PC-9 (cell line): ENCODE measurements around the gene CYP2F1. TPM values are rescaled to one million over a fixed set of nuclear protein-coding genes. Genes with fewer than 3 reads are reported as not detected.

ENCODE experiments used
- BruUV-seq: library from RNA; stranded (reverse); fragments of 400-500 nt; replicated peaks from 2 replicates; lab custom pipeline; 2021; lab: Mats Ljungman, UMichigan
- CTCF ChIA-PET: fragments of 300-600 bp; sonication (Branson Sonifier 250); formaldehyde crosslinking; loops from one replicate; lab custom pipeline; 2022; ENCODE audit warnings: antibody characterized with exemption; lab: Charles Lee
- POLR2A ChIA-PET: fragments of 300-600 bp; sonication (Branson Sonifier 250); formaldehyde crosslinking; loops from one replicate; lab custom pipeline; 2022; ENCODE audit warnings: antibody characterized with exemption; ENCODE audit not compliant: unreplicated experiment; lab: Charles Lee
- DNase-seq, 2 experiments: peaks; one replicate each; pipeline versions ENCODE4 v3.0.0 to v3.0.0-alpha.2; 2015 to 2022; ENCODE audit warnings: mixed read lengths in 1 of 2
- H2AFZ ChIP-seq: fragments of 200-600 bp; sonication (generic); 2 replicates; pipeline ENCODE4 v1.8.1; 2017; ENCODE audit warnings: antibody characterized with exemption
- H3F3A ChIP-seq: fragments of 200-600 bp; sonication (generic); 2 replicates; pipeline ENCODE4 v1.8.1; 2017; ENCODE audit warnings: antibody characterized with exemption, mild to moderate bottlenecking, low read depth; ENCODE audit not compliant: insufficient read depth
- H3K27ac ChIP-seq: fragments of 200-600 bp; sonication (generic); 2 replicates; pipeline ENCODE4 v1.6.1; 2016; ENCODE audit warnings: mixed run types
- H3K27me3 ChIP-seq: fragments of 200-600 bp; sonication (generic); 2 replicates; pipeline ENCODE4 v1.6.1; 2016; ENCODE audit warnings: low read depth, mixed run types; ENCODE audit not compliant: insufficient read depth
- H3K36me3 ChIP-seq: fragments of 200-600 bp; sonication (generic); 2 replicates; pipeline ENCODE4 v1.6.1; 2016; ENCODE audit warnings: low read depth, mixed run types
- H3K4me1 ChIP-seq: fragments of 200-600 bp; sonication (generic); replicated peaks from 2 replicates; pipeline ENCODE4 v1.6.1; 2016; ENCODE audit warnings: mixed run types; ENCODE audit not compliant: insufficient read depth
- H3K4me2 ChIP-seq: fragments of 200-600 bp; sonication (generic); 2 replicates; pipeline ENCODE4 v1.6.1; 2017; ENCODE audit warnings: mixed run types
- H3K4me3 ChIP-seq: fragments of 200-600 bp; sonication (generic); 2 replicates; pipeline ENCODE4 v1.6.1; 2016; ENCODE audit warnings: mixed run types
- H3K79me2 ChIP-seq: fragments of 200-600 bp; sonication (generic); 2 replicates; pipeline ENCODE4 v1.6.1; 2017; ENCODE audit warnings: low read depth, mixed run types
- H3K9me2 ChIP-seq: fragments of 200-600 bp; sonication (generic); 2 replicates; pipeline ENCODE4 v1.8.1; 2017; ENCODE audit warnings: mild to moderate bottlenecking; ENCODE audit not compliant: insufficient read depth
- H3K9me3 ChIP-seq: fragments of 200-600 bp; sonication (generic); 2 replicates; pipeline ENCODE4 v1.8.1; 2016; ENCODE audit warnings: low read depth; ENCODE audit not compliant: insufficient read depth
- H4K20me1 ChIP-seq: fragments of 200-600 bp; sonication (generic); 2 replicates; pipeline ENCODE4 v1.8.1; 2017; ENCODE audit not compliant: insufficient read depth
- EZH2 ChIP-seq: fragments of 200-600 bp; sonication (generic); IDR thresholded peaks from 2 replicates; pipeline ENCODE4 v1.8.0; 2017; ENCODE audit warnings: antibody characterized with exemption, low read depth
- intact Hi-C: fragments of 100-400 bp; cut with micrococcal nuclease; formaldehyde crosslinking; loops from one replicate; pipeline ENCODE4 v1.10.0; 2022; ENCODE audit not compliant: unreplicated experiment
- total RNA-seq: library from RNA; stranded (reverse); gene quantifications from 2 replicates; pipeline ENCODE4 v1.2.3, GENCODE V29; 2021
- TF ChIP-seq, protein P1 (sequence below): fragments of 200-600 bp; sonication (generic); conservative IDR thresholded peaks from 2 replicates; pipeline ENCODE4 v1.6.1; 2017; ENCODE audit warnings: mixed run types, antibody characterized with exemption, mild to moderate bottlenecking, moderate library complexity

Gene CYP2F1
- total RNA-seq, 1 experiment from 2014 or later: not detected

DNA sequence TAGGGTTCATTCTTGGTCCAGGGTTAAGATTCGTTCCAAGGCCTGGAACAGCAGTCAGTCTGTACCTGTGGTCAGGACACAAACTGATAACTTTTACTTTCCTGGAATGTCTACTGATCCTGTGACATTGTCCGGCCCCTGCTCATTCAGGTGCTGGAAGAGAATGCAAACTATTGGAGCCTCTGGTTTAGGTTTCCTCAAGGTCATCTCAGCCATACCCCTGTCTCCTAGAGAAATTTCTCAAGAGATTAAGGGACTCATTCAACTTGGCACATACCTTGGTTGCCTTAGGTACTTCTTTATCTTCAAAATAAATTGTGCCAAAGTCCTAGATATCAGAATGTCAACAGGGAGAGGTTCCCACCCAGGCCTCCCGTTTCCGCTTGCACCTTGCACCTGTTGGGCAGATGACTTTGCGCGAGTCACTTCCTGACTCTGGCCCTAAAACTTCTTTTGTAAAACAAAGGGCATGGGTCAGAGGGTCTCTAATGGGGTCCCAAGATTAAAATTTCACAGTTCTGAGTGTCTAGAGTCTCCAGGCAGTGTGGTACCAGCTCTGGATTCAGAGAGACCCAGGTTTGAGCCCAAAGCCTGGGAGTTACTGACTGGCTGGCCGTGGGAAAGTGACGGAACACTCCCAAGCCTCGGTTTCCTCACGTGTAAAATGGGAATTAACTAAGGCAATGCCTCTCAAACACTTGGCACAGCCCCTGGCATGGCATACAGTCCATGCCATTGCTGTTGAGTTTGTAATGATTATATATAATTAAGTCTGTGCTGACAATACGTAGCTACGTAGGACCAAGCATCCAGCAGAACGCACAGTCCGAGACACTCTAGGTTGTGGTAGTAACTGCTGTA is 52.9 kb downstream of the CYP2F1 start:
- no peak overlapping the region for H3K4me3 ChIP-seq
- peak overlapping the region; percentile 34; the same call in 1 of the 2 replicates for H3K27ac ChIP-seq
- no peak overlapping the region for H3K4me2 ChIP-seq
- no peaks in the 10 kb centered on the region for H3K9me3 ChIP-seq
- peak; percentile 19 to 59 for DNase-seq
- H3K9me2 ChIP-seq: no peaks in the 10 kb centered on the region
- no peak for TF ChIP-seq EZH2
- TF ChIP-seq, protein P1, sequence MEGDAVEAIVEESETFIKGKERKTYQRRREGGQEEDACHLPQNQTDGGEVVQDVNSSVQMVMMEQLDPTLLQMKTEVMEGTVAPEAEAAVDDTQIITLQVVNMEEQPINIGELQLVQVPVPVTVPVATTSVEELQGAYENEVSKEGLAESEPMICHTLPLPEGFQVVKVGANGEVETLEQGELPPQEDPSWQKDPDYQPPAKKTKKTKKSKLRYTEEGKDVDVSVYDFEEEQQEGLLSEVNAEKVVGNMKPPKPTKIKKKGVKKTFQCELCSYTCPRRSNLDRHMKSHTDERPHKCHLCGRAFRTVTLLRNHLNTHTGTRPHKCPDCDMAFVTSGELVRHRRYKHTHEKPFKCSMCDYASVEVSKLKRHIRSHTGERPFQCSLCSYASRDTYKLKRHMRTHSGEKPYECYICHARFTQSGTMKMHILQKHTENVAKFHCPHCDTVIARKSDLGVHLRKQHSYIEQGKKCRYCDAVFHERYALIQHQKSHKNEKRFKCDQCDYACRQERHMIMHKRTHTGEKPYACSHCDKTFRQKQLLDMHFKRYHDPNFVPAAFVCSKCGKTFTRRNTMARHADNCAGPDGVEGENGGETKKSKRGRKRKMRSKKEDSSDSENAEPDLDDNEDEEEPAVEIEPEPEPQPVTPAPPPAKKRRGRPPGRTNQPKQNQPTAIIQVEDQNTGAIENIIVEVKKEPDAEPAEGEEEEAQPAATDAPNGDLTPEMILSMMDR: no peak
- intact Hi-C loops: no loop called here
- no peaks in the 10 kb centered on the region for H4K20me1 ChIP-seq
- no peak overlapping the region for H2AFZ ChIP-seq
- POLR2A ChIA-PET: no interaction called here
- H3F3A ChIP-seq: peaks cover 8% of the 10 kb centered on the region; the same call in 1 of the 2 replicates
- H3K27me3 ChIP-seq: no peaks in the 10 kb centered on the region
- peaks cover 16% of the 10 kb centered on the region for H3K4me1 ChIP-seq
- BruUV-seq: no TSS peak
- CTCF ChIA-PET: no interaction called here
- H3K36me3 ChIP-seq: no peaks in the 10 kb centered on the region
- H3K79me2 ChIP-seq: no peaks in the 10 kb centered on the region

DNA sequence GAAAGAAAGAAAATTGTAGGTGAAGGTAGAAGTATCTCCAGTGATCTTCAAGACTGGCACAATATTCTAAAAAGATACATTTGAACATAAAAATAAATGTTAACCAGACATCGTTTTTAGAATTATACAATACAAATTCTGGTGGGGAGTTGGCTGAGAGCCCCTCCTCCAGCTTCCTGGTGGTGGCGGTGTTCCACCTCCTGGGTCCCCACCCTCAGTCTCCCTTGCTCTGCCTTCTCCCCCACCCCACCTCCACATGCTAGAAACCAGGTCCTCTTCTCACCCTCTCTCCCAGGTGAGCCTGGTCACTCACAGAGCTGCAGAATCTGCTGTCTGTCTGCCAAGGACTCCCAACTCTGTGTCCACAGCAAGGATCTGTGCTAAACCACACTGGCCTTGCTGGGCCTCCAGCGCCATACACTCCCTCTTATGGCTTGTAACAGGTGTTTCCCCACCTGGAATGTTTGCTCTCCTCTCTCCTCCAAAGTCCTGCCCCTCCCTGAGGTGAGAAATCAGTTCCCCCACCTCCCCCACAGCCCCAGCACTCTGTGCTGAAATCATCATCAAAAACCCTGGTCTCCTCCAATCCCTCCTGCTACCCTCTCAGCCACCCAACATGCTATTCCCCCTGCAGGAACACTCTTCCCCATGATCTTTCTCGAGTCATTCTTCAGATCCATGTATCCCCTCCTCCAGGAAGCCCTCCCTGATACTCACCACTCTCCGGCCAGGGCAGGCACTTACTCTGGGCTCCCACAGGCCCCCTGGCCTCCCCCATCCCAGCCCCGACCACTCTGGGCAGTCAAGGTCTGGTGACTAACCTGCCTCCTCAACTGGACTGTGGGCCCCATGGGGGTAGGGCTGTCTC is 58.3 kb downstream of the CYP2F1 start:
- Histone ChIP-seq H3K36me3 (no peaks in the 10 kb centered on the region), H4K20me1 (no peaks in the 10 kb centered on the region), H3K9me3 (no peaks in the 10 kb centered on the region), H3K4me2 (peak overlapping the region; percentile 23; the same call in 1 of the 2 replicates), H3K27ac (no peak overlapping the region), H2AFZ (no peak overlapping the region), H3K79me2 (no peaks in the 10 kb centered on the region), H3K27me3 (no peaks in the 10 kb centered on the region), H3K4me1 (peaks cover 41% of the 10 kb centered on the region), H3K9me2 (no peaks in the 10 kb centered on the region), H3K4me3 (no peak overlapping the region), H3F3A (peaks cover 34% of the 10 kb centered on the region)
- BruUV-seq: no TSS peak
- intact Hi-C loops: no loop called here
- ChIA-PET CTCF (no interaction called here), POLR2A (no interaction called here)
- TF ChIP-seq EZH2: no peak
- DNase-seq: peak; percentile 11 to 46

DNA sequence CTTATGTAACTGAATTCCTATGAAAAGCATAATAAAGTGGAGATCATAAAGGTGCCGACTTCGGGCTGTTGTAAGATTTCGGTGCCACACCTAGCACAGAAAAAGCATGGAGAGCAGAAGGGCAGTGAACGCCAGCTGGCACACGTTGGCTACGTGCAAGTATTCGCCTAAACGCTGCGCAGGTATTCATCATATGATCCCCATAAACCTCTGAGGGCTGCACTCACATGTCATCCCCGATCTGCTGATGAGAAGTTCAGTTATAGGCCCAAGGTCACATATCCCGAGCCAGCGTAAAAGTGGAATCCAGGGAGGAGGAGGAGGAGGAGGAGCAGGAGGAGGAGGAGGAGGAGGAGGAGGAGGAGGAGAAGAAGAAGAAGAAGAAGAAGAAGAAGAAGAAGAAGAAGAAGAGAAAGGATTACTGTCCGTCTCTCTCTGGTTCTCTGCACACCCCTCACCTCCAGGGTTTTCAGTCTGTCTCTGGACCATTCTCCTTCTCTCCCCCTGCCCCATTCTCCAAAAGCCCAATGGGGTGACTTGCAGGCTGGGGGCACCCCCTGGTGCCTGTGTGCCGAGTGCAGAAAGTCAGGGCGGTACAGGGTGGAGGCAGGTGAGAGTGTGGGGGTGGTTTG is 60.2 kb downstream of the CYP2F1 start:
- Histone ChIP-seq H3K4me2 (peak overlapping the region; percentile 68; the same call in 1 of the 2 replicates), H4K20me1 (no peaks in the 10 kb centered on the region), H3K4me1 (peaks cover 38% of the 10 kb centered on the region), H3K9me3 (no peaks in the 10 kb centered on the region), H3K4me3 (no peak overlapping the region), H3K36me3 (no peaks in the 10 kb centered on the region), H3K27me3 (no peaks in the 10 kb centered on the region), H2AFZ (no peak overlapping the region), H3F3A (peaks cover 32% of the 10 kb centered on the region), H3K79me2 (no peaks in the 10 kb centered on the region), H3K9me2 (no peaks in the 10 kb centered on the region), H3K27ac (no peak overlapping the region)
- intact Hi-C loops: no loop called here
- BruUV-seq: no TSS peak
- no peak for TF ChIP-seq EZH2
- TF ChIP-seq, protein P1: no peak
- no peak for DNase-seq
- POLR2A ChIA-PET: no interaction called here
- CTCF ChIA-PET: interaction anchor here (0.6 kb wide), 1 partner anchor 9 kb away, joined by 5 read pairs; no protein-coding TSS in a partner anchor
